ENCODE data around the gene INO80.

DNA sequence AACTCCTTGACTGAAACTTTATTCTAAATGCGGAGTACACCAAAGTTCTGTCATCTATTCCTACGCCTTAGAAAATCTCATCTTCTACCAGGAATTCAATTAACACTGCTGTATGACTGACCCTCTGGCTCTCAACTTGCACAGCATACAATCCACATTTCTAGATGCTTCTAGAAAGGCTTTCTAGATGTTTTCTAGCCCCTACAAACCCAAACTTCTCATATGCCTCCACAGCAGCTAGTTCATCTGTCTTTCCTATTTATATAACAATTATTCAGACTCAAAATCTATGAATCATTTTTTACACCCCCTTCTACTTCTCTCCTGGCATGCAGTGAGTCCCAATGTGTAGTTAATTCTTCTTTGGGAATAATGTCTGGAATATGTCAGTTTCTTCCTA is 13.2 kb downstream of the INO80 start:
- TF ChIP-seq POLR2AphosphoS5 (IDR thresholded peaks at IDR 0.05; ENCODE audit: low read depth, low read length) (no peak), FOXP2 (optimal IDR thresholded peaks at IDR 0.05; ENCODE audit: borderline replicate concordance, extremely low read depth, extremely low read length, insufficient read depth) (no peak), TAF1 (IDR thresholded peaks at IDR 0.05; ENCODE audit: borderline replicate concordance, insufficient read depth, low read length) (no peak), SIN3A (IDR thresholded peaks at IDR 0.05; ENCODE audit: borderline replicate concordance, insufficient read depth, low read length) (no peak)
- TF ChIP-seq, protein P1, sequence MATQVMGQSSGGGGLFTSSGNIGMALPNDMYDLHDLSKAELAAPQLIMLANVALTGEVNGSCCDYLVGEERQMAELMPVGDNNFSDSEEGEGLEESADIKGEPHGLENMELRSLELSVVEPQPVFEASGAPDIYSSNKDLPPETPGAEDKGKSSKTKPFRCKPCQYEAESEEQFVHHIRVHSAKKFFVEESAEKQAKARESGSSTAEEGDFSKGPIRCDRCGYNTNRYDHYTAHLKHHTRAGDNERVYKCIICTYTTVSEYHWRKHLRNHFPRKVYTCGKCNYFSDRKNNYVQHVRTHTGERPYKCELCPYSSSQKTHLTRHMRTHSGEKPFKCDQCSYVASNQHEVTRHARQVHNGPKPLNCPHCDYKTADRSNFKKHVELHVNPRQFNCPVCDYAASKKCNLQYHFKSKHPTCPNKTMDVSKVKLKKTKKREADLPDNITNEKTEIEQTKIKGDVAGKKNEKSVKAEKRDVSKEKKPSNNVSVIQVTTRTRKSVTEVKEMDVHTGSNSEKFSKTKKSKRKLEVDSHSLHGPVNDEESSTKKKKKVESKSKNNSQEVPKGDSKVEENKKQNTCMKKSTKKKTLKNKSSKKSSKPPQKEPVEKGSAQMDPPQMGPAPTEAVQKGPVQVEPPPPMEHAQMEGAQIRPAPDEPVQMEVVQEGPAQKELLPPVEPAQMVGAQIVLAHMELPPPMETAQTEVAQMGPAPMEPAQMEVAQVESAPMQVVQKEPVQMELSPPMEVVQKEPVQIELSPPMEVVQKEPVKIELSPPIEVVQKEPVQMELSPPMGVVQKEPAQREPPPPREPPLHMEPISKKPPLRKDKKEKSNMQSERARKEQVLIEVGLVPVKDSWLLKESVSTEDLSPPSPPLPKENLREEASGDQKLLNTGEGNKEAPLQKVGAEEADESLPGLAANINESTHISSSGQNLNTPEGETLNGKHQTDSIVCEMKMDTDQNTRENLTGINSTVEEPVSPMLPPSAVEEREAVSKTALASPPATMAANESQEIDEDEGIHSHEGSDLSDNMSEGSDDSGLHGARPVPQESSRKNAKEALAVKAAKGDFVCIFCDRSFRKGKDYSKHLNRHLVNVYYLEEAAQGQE (IDR thresholded peaks at IDR 0.05; ENCODE audit: insufficient read depth in 1 of 2, low read depth in 2 of 2, low read length in 2 of 2) = no peak

Data from PFSK-1 (cell line).